RPMI8226 (cell line): ENCODE results near the gene TCF4.
A peak's percentile ranks its signal among the peaks of the same experiment; 100 is the strongest.

Experiments
- DNase-seq: peaks from one replicate; pipeline ENCODE4 v3.0.0-alpha.2; 2015

Gene TCF4

GRCh38 chr18:55588111-55588869 is at the start of gene TCF4:
TCF4 (minus strand) TSS chr18:55588192; CDS start chr18:55587116, 1,076 bp downstream.
- DNase-seq: peak; percentile 80

GRCh38 chr18:55637204-55637603 is 49.2 kb upstream of the TCF4 start:
- no peak for DNase-seq

- peak; percentile 29 for DNase-seq
Observed at GRCh38 chr18:55635439-55635838, 47.4 kb upstream of the TCF4 start.

- DNase-seq: no peak
Observed at GRCh38 chr18:55634545-55634944, 46.6 kb upstream of the TCF4 start.

GRCh38 chr18:55633032-55633431 is 45.0 kb upstream of the TCF4 start:
- DNase-seq: no peak

- DNase-seq: no peak
Observed at GRCh38 chr18:55629133-55629532, 41.1 kb upstream of the TCF4 start.

- no peak for DNase-seq
Observed at GRCh38 chr18:55627007-55627406, 39.0 kb upstream of the TCF4 start.

- DNase-seq: no peak
Observed at GRCh38 chr18:55625901-55626300, 37.9 kb upstream of the TCF4 start.

- DNase-seq: no peak
Observed at GRCh38 chr18:55623626-55624025, 35.6 kb upstream of the TCF4 start.

GRCh38 chr18:55610506-55610905 is 22.5 kb upstream of the TCF4 start:
- DNase-seq: no peak

GRCh38 chr18:55609160-55609825 is 21.3 kb upstream of the TCF4 start:
- DNase-seq: no peak

GRCh38 chr18:55608497-55608896 is 20.5 kb upstream of the TCF4 start:
- DNase-seq: no peak

- no peak for DNase-seq
Observed at GRCh38 chr18:55607773-55608172, 19.8 kb upstream of the TCF4 start.

- no peak for DNase-seq
Observed at GRCh38 chr18:55605733-55606338, 17.8 kb upstream of the TCF4 start.

- DNase-seq: no peak
Observed at GRCh38 chr18:55603775-55604174, 15.8 kb upstream of the TCF4 start.

- DNase-seq: no peak
Observed at GRCh38 chr18:55593888-55594287, 5.9 kb upstream of the TCF4 start.

GRCh38 chr18:55592572-55592971 is 4.6 kb upstream of the TCF4 start:
- no peak for DNase-seq

- DNase-seq: no peak
Observed at GRCh38 chr18:55592106-55592505, 4.1 kb upstream of the TCF4 start.

- peak; percentile 97 for DNase-seq
Observed at GRCh38 chr18:55589625-55590291, 1.8 kb upstream of the TCF4 start.

GRCh38 chr18:55588870-55589595 is 1.0 kb upstream of the TCF4 start:
- peak; percentile 48 for DNase-seq

- peak; percentile 63 for DNase-seq
Observed at GRCh38 chr18:55587418-55588110, 428 bp downstream of the TCF4 start.

- DNase-seq: no peak
Observed at GRCh38 chr18:55585920-55586561, 2.0 kb downstream of the TCF4 start.
